ENCODE data around the gene C1S. TPM values are rescaled to one million over a fixed set of nuclear protein-coding genes. Genes with fewer than 3 reads are reported as not detected.

C1S gene
- total and polyA plus RNA-seq, 10 donors: 102 to 451 (median 257) TPM

DNA sequence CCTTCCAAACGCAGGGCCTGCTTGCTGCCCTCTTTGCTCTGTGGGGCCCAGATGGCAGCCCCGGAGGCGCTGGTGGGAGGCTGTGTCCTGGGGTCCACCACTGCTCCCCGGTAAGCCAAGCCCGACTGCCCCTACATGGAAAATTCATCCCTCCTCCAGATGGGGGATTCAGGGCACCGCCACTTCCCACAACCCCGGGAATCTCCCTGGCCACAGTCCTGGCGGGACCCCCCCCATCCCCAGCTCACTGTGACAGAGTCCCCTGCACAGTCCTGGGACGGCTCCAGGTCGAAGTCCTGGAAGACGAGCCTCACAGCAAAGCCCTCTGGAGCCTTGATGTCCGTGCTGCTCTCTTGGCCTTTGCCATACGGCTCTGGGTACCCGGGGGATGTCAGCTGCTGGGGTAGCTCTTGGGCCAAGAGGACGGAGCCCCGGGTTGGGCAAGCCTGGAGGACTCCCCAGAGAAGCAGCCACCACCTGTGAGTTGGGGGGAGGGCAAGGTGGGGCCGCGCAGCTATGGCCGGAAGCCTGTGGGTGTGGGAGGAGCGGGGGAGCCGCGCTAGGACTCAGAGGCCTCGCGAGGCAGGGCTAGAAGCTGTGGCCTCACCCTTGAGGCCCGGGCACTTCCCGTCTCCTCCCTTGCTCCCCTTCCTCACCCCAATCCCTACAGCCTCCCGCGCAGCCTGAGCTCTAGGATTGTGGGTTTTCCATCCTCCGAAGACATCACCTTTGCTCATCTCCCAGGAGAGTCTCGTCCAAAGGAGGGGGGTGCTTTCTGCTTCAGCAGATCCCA lies 47.7 kb downstream of the C1S start:
- WGBS, 5 donors: 2 to 10% (median 3%) methylated on average over 17 to 30 of the region's 30 CpGs
- H3K27me3 ChIP-seq (replicated peaks in 1 of 7): no peaks in the 10 kb centered on the region
- peak overlapping the region; percentile 58 to 86 (median 68) for H3K4me3 ChIP-seq
- peak overlapping the region; percentile 89 to 98 (median 96) for H3K27ac ChIP-seq
- intact Hi-C loops (cut with DNase I; ENCODE audit: low total_unique reads): no loop called here
- peaks cover 16 to 95% (median 52%) of the 10 kb centered on the region in 6 donors for H3K4me1 ChIP-seq
- H3K36me3 ChIP-seq: peaks cover 0 to 28% (median 14%) of the 10 kb centered on the region in 6 donors
- H3K9me3 ChIP-seq: peaks cover 0 to 15% (median 11%) of the 10 kb centered on the region in 8 donors
- peak; percentile 97 for DNase-seq
- peak in 2 of 3 donors; percentile 11 to 33 for TF ChIP-seq POLR2A (IDR thresholded peaks at IDR 0.05)
- TF ChIP-seq CTCF (IDR thresholded peaks at IDR 0.05 in 8 of 11, conservative IDR thresholded peaks at IDR 0.05 in 3 of 11): peak in 1 of 11 experiments; percentile 20
- peak; percentile 87 to 92 (median 89) for TF ChIP-seq POLR2AphosphoS5 (IDR thresholded peaks at IDR 0.05)

- Histone ChIP-seq H3K27ac (peak within 1 kb of the TSS; percentile 89 to 98 (median 96)), H3K4me3 (peak within 1 kb of the TSS; percentile 58 to 86 (median 68)), H3K36me3 (peaks cover 0 to 21% (median 8%) of the 10 kb centered on the region in 6 donors), H3K4me1 (peaks cover 16 to 95% (median 55%) of the 10 kb centered on the region in 6 donors), H3K9me3 (peaks cover 0 to 15% (median 11%) of the 10 kb centered on the region in 8 donors), H3K27me3 (replicated peaks in 1 of 7) (no peaks in the 10 kb centered on the region)
- intact Hi-C loops (cut with DNase I; ENCODE audit: low total_unique reads): no loop called here
- 6 to 13% (median 11%) methylated on average over 18 to 23 of the region's 23 CpGs for WGBS, 5 donors
- peak; percentile 96 for DNase-seq
- TF ChIP-seq POLR2A (IDR thresholded peaks at IDR 0.05) (peak in 1 of 3 donors; percentile 29), CTCF (IDR thresholded peaks at IDR 0.05 in 8 of 11, conservative IDR thresholded peaks at IDR 0.05 in 3 of 11) (peak; percentile 97 to 99 (median 98)), POLR2AphosphoS5 (IDR thresholded peaks at IDR 0.05) (peak; percentile 69 to 86 (median 84))
These were observed 48.5 kb downstream of the C1S start, which contains the start of gene C1RL for GRCh38 chr12:7108796-7109571. Gene C1RL (minus strand): TSS chr12:7109214. CDS start chr12:7109180, 34 bp downstream.

DNA sequence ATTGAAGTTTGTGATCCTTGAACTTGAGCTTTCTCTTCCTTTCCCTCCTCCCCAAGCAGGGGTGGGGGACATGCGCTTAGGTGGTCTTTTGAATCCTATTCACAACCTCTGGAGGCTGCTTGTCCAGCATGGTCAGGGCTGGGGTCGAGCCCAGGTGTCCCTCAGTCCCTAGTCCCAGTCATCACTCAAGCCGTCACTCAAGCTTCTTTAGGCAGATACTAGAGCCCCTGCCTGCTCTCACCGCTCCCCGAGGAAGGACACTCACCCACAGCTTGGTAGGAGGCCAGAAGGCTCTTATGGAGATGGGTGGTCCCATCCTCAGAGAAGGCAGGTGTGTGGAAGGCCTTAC lies 49.0 kb downstream of the C1S start:
- Histone ChIP-seq H3K27ac (peak overlapping the region; percentile 89 to 98 (median 96)), H3K4me3 (peak overlapping the region in 6 of 8 donors; percentile 58 to 86 (median 68)), H3K9me3 (peaks cover 0 to 15% (median 11%) of the 10 kb centered on the region in 8 donors), H3K27me3 (replicated peaks in 1 of 7) (no peaks in the 10 kb centered on the region), H3K36me3 (peaks cover 0 to 21% (median 7%) of the 10 kb centered on the region in 6 donors), H3K4me1 (peaks cover 16 to 90% (median 55%) of the 10 kb centered on the region in 6 donors)
- DNase-seq: no peak
- intact Hi-C loops (cut with DNase I; ENCODE audit: low total_unique reads): no loop called here
- TF ChIP-seq CTCF (IDR thresholded peaks at IDR 0.05 in 8 of 11, conservative IDR thresholded peaks at IDR 0.05 in 3 of 11): peak in 1 of 11 experiments; percentile 37
- no peak for TF ChIP-seq POLR2AphosphoS5 (IDR thresholded peaks at IDR 0.05)
- no peak for TF ChIP-seq POLR2A (IDR thresholded peaks at IDR 0.05)
- WGBS, 5 donors: 54 to 71% (median 67%) methylated on average over 5 of the region's 5 CpGs

Measured in spleen (tissue), 11 donors.